WTC11 (cell line): ENCODE data around the gene AOAH. TPM values are rescaled to one million over a fixed set of nuclear protein-coding genes. Genes with fewer than 3 reads are reported as not detected.

Experiments
- ATAC-seq: fragments of 200-7000 bp; cut with Tn5 transposase; 2 replicates; pipeline ENCODE4 v1.10.0; 2021; ENCODE audit warnings: mild to moderate bottlenecking, moderate library complexity
- CTCF ChIA-PET: fragments of 300-600 bp; sonication (Branson Sonifier 250); formaldehyde crosslinking; loops from one replicate; lab custom pipeline; 2021; ENCODE audit warnings: antibody characterized with exemption; lab: Charles Lee
- POLR2A ChIA-PET: fragments of 350-600 bp; sonication (Branson Sonifier 250); formaldehyde crosslinking; loops from one replicate; lab custom pipeline; 2021; ENCODE audit warnings: antibody characterized with exemption; lab: Charles Lee
- DNase-seq: peaks from one replicate; pipeline ENCODE4 v3.0.0; 2021; ENCODE audit warnings: low spot score
- H3K27ac Mint-ChIP-seq: 2 replicates; pipeline ENCODE4 v1.8.0; 2021; ENCODE audit warnings: mixed read lengths
- H3K27me3 Mint-ChIP-seq: 2 replicates; pipeline ENCODE4 v1.8.0; 2021; ENCODE audit warnings: low read depth, mild to moderate bottlenecking, moderate library complexity, mixed read lengths
- H3K36me3 Mint-ChIP-seq: 2 replicates; pipeline ENCODE4 v1.8.0; 2021; ENCODE audit warnings: mixed read lengths
- H3K4me1 Mint-ChIP-seq: 2 replicates; pipeline ENCODE4 v1.8.0; 2022; ENCODE audit warnings: mixed read lengths
- H3K4me3 Mint-ChIP-seq: 2 replicates; pipeline ENCODE4 v1.8.0; 2021; ENCODE audit warnings: mild to moderate bottlenecking, moderate library complexity, mixed read lengths
- H3K9me3 Mint-ChIP-seq: 2 replicates; pipeline ENCODE4 v1.8.0; 2021; ENCODE audit warnings: mixed read lengths
- ATF2 ChIP-seq: sonication (generic); formaldehyde crosslinking; IDR thresholded peaks from 2 replicates; pipeline ENCODE4 v1.8.1; 2022; ENCODE audit warnings: low read depth, missing genetic modification reagents, borderline replicate concordance
- EMX1 ChIP-seq: fragments of 250-450 bp; sonication (Bioruptor Pico); IDR thresholded peaks from 2 replicates; pipeline ENCODE4 v1.8.0; 2021; ENCODE audit warnings: mild to moderate bottlenecking
- ETV6 ChIP-seq: sonication (generic); formaldehyde crosslinking; IDR thresholded peaks from 2 replicates; pipeline ENCODE4 v1.8.1; 2022; ENCODE audit warnings: mild to moderate bottlenecking, missing genetic modification reagents
- JAZF1 ChIP-seq: fragments of 250-450 bp; sonication (Bioruptor Pico); IDR thresholded peaks from 2 replicates; pipeline ENCODE4 v1.9.0; 2021; ENCODE audit warnings: moderate library complexity, mild to moderate bottlenecking, inconsistent platforms
- NFATC4 ChIP-seq: fragments of 250-450 bp; sonication (Bioruptor Pico); IDR thresholded peaks from 2 replicates; pipeline ENCODE4 v1.9.0; 2021; ENCODE audit warnings: mild to moderate bottlenecking
- NR2C2 ChIP-seq: sonication (generic); formaldehyde crosslinking; IDR thresholded peaks from 2 replicates; pipeline ENCODE4 v1.8.0; 2022; ENCODE audit warnings: mild to moderate bottlenecking, missing genetic modification reagents
- TEAD1 ChIP-seq: sonication (generic); formaldehyde crosslinking; IDR thresholded peaks from 2 replicates; pipeline ENCODE4 v1.8.0; 2022; ENCODE audit warnings: mild to moderate bottlenecking, missing genetic modification reagents
- USF1 ChIP-seq: sonication (generic); formaldehyde crosslinking; IDR thresholded peaks from 2 replicates; pipeline ENCODE4 v1.8.0; 2022; ENCODE audit warnings: mild to moderate bottlenecking, missing genetic modification reagents
- ZNF121 ChIP-seq: sonication (generic); formaldehyde crosslinking; IDR thresholded peaks from 2 replicates; pipeline ENCODE4 v1.8.0; 2023; ENCODE audit warnings: missing genetic modification reagents
- ZNF219 ChIP-seq: sonication (generic); formaldehyde crosslinking; IDR thresholded peaks from 2 replicates; pipeline ENCODE4 v1.8.0; 2023; ENCODE audit warnings: missing genetic modification reagents, mild to moderate bottlenecking, borderline replicate concordance
- ZNF423 ChIP-seq: fragments of 250-450 bp; sonication (Bioruptor Pico); IDR thresholded peaks from 2 replicates; pipeline ENCODE4 v2.1.2; 2022; ENCODE audit warnings: mild to moderate bottlenecking, moderate library complexity
- ZNF532 ChIP-seq: fragments of 250-450 bp; sonication (Bioruptor Pico); IDR thresholded peaks from 2 replicates; pipeline ENCODE4 v1.9.0; 2021; ENCODE audit warnings: mild to moderate bottlenecking, borderline replicate concordance
- total RNA-seq: library from RNA; stranded (reverse); gene quantifications from 3 replicates; pipeline ENCODE4 v1.2.3, GENCODE V29; 2021
- TF ChIP-seq, protein P1 (sequence below): sonication (generic); formaldehyde crosslinking; IDR thresholded peaks from 2 replicates; pipeline ENCODE4 v1.8.0; 2023; ENCODE audit warnings: missing genetic modification reagents, mild to moderate bottlenecking, borderline replicate concordance
- TF ChIP-seq, protein P2 (sequence below): sonication (generic); formaldehyde crosslinking; IDR thresholded peaks from 2 replicates; pipeline ENCODE4 v1.8.0; 2022; ENCODE audit warnings: missing genetic modification reagents

Gene AOAH
- total RNA-seq, 1 experiment from 2014 or later, result 0.31 TPM

- TF ChIP-seq ATF2, result no peak
- TF ChIP-seq ZNF219 (CRISPR knock-in tag), result no peak
- no peak for TF ChIP-seq ZNF423 (CRISPR knock-in tag)
- no peak for TF ChIP-seq EMX1 (CRISPR knock-in tag)
- no peak for TF ChIP-seq ZNF121 (CRISPR knock-in tag)
- TF ChIP-seq, all 79 proteins: peak for 0
Observed at GRCh38 chr7:36549029-36549428, 175.3 kb downstream of the AOAH start (continued).

GRCh38 chr7:36547416-36547815, 176.9 kb downstream of the AOAH start:
- POLR2A ChIA-PET, result no interaction called here
- Mint-ChIP-seq H3K27ac (no peak overlapping the region), H3K36me3 (no peaks in the 10 kb centered on the region), H3K9me3 (peaks cover 6% of the 10 kb centered on the region), H3K4me1 (peaks cover 12% of the 10 kb centered on the region), H3K4me3 (no peak overlapping the region), H3K27me3 (no peaks in the 10 kb centered on the region)
- DNase-seq (no peak), ATAC-seq (no peak)
- TF ChIP-seq TEAD1 (CRISPR knock-in tag), result no peak
- TF ChIP-seq, protein P1, sequence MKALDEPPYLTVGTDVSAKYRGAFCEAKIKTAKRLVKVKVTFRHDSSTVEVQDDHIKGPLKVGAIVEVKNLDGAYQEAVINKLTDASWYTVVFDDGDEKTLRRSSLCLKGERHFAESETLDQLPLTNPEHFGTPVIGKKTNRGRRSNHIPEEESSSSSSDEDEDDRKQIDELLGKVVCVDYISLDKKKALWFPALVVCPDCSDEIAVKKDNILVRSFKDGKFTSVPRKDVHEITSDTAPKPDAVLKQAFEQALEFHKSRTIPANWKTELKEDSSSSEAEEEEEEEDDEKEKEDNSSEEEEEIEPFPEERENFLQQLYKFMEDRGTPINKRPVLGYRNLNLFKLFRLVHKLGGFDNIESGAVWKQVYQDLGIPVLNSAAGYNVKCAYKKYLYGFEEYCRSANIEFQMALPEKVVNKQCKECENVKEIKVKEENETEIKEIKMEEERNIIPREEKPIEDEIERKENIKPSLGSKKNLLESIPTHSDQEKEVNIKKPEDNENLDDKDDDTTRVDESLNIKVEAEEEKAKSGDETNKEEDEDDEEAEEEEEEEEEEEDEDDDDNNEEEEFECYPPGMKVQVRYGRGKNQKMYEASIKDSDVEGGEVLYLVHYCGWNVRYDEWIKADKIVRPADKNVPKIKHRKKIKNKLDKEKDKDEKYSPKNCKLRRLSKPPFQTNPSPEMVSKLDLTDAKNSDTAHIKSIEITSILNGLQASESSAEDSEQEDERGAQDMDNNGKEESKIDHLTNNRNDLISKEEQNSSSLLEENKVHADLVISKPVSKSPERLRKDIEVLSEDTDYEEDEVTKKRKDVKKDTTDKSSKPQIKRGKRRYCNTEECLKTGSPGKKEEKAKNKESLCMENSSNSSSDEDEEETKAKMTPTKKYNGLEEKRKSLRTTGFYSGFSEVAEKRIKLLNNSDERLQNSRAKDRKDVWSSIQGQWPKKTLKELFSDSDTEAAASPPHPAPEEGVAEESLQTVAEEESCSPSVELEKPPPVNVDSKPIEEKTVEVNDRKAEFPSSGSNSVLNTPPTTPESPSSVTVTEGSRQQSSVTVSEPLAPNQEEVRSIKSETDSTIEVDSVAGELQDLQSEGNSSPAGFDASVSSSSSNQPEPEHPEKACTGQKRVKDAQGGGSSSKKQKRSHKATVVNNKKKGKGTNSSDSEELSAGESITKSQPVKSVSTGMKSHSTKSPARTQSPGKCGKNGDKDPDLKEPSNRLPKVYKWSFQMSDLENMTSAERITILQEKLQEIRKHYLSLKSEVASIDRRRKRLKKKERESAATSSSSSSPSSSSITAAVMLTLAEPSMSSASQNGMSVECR (CRISPR knock-in tag), result no peak
- CTCF ChIA-PET, result no interaction called here

- no peaks in the 10 kb centered on the region for H3K36me3 Mint-ChIP-seq
- peaks cover 12% of the 10 kb centered on the region for H3K4me1 Mint-ChIP-seq
- H3K9me3 Mint-ChIP-seq, result peaks cover 2% of the 10 kb centered on the region
- H3K27ac Mint-ChIP-seq, result no peak overlapping the region
- no peaks in the 10 kb centered on the region for H3K27me3 Mint-ChIP-seq
- ATAC-seq, result no peak
- no peak for DNase-seq
- no peak overlapping the region for H3K4me3 Mint-ChIP-seq
- TF ChIP-seq JAZF1, result no peak
- no peak for TF ChIP-seq NFATC4 (CRISPR knock-in tag)
- no peak for TF ChIP-seq USF1 (CRISPR knock-in tag)
- TF ChIP-seq NR2C2, result no peak
- TF ChIP-seq, protein P2, sequence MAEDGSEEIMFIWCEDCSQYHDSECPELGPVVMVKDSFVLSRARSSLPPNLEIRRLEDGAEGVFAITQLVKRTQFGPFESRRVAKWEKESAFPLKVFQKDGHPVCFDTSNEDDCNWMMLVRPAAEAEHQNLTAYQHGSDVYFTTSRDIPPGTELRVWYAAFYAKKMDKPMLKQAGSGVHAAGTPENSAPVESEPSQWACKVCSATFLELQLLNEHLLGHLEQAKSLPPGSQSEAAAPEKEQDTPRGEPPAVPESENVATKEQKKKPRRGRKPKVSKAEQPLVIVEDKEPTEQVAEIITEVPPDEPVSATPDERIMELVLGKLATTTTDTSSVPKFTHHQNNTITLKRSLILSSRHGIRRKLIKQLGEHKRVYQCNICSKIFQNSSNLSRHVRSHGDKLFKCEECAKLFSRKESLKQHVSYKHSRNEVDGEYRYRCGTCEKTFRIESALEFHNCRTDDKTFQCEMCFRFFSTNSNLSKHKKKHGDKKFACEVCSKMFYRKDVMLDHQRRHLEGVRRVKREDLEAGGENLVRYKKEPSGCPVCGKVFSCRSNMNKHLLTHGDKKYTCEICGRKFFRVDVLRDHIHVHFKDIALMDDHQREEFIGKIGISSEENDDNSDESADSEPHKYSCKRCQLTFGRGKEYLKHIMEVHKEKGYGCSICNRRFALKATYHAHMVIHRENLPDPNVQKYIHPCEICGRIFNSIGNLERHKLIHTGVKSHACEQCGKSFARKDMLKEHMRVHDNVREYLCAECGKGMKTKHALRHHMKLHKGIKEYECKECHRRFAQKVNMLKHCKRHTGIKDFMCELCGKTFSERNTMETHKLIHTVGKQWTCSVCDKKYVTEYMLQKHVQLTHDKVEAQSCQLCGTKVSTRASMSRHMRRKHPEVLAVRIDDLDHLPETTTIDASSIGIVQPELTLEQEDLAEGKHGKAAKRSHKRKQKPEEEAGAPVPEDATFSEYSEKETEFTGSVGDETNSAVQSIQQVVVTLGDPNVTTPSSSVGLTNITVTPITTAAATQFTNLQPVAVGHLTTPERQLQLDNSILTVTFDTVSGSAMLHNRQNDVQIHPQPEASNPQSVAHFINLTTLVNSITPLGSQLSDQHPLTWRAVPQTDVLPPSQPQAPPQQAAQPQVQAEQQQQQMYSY, result no peak
- no peak for TF ChIP-seq ZNF532 (CRISPR knock-in tag)
- TF ChIP-seq ETV6 (CRISPR knock-in tag), result no peak
- TF ChIP-seq, all 79 proteins: peak for 0
- CTCF ChIA-PET, result no interaction called here
- POLR2A ChIA-PET, result no interaction called here
Observed at GRCh38 chr7:36546331-36546730, 178.0 kb downstream of the AOAH start.
